Glutamatergic neuron (in vitro differentiated cells): ENCODE measurements around the gene RPL41. TPM values are rescaled to one million over a fixed set of nuclear protein-coding genes. Genes with fewer than 3 reads are reported as not detected.

Experiments
- DNase-seq: peaks from one replicate; pipeline ENCODE4 v3.0.0; 2022
- H3K27ac Mint-ChIP-seq: one replicate; pipeline ENCODE4 v1.8.0; 2020; ENCODE audit warnings: mild to moderate bottlenecking, mixed read lengths, inconsistent platforms; ENCODE audit not compliant: unreplicated experiment
- H3K27me3 Mint-ChIP-seq: one replicate; pipeline ENCODE4 v1.8.0; 2020; ENCODE audit warnings: mild to moderate bottlenecking, moderate library complexity, mixed read lengths, inconsistent platforms; ENCODE audit not compliant: unreplicated experiment
- H3K36me3 Mint-ChIP-seq: one replicate; pipeline ENCODE4 v1.8.0; 2020; ENCODE audit warnings: mild to moderate bottlenecking, mixed read lengths, inconsistent platforms; ENCODE audit not compliant: unreplicated experiment
- H3K4me1 Mint-ChIP-seq: one replicate; pipeline ENCODE4 v1.8.0; 2020; ENCODE audit warnings: mild to moderate bottlenecking, low read depth, mixed read lengths, inconsistent platforms; ENCODE audit not compliant: unreplicated experiment
- H3K4me3 Mint-ChIP-seq: one replicate; pipeline ENCODE4 v1.8.0; 2020; ENCODE audit warnings: mild to moderate bottlenecking, mixed read lengths, inconsistent platforms; ENCODE audit not compliant: unreplicated experiment
- H3K9me3 Mint-ChIP-seq: one replicate; pipeline ENCODE4 v1.8.0; 2020; ENCODE audit warnings: mild to moderate bottlenecking, moderate library complexity, mixed read lengths, inconsistent platforms; ENCODE audit not compliant: unreplicated experiment
- CTCF ChIP-seq: fragments of 200-600 bp; sonication (generic); IDR thresholded peaks from one replicate; pipeline ENCODE4 v1.5.0; 2021; ENCODE audit not compliant: partially characterized antibody, unreplicated experiment
- total RNA-seq: library from RNA; stranded (reverse); fragmentation: NEBNext Ultra II Directional; extraction: Animal tissue kit (Norgen Biotek cat#: 25700); gene quantifications from one replicate; pipeline ENCODE4 v1.2.1, GENCODE V29; 2021; ENCODE audit not compliant: unreplicated experiment

Gene RPL41
- total RNA-seq, 1 donor from 2014 or later, result 1,433 TPM

- no peak for DNase-seq
- peaks cover 17% of the 10 kb centered on the region for H3K27me3 Mint-ChIP-seq
- peaks cover 5% of the 10 kb centered on the region for H3K9me3 Mint-ChIP-seq
- peaks cover 12% of the 10 kb centered on the region for H3K4me1 Mint-ChIP-seq
- TF ChIP-seq CTCF, result no peak
- peak overlapping the region; percentile 89 for H3K4me3 Mint-ChIP-seq
- peak overlapping the region; percentile 93 for H3K27ac Mint-ChIP-seq
- H3K36me3 Mint-ChIP-seq, result no peaks in the 10 kb centered on the region
Observed at GRCh38 chr12:56152756-56153677, 36.6 kb downstream of the RPL41 start.

GRCh38 chr12:56153678-56154065 lies 37.2 kb downstream of the RPL41 start:
- Mint-ChIP-seq H3K27me3 (peaks cover 22% of the 10 kb centered on the region), H3K4me3 (peak overlapping the region; percentile 89), H3K4me1 (peaks cover 12% of the 10 kb centered on the region), H3K36me3 (no peaks in the 10 kb centered on the region), H3K9me3 (peaks cover 10% of the 10 kb centered on the region), H3K27ac (peak overlapping the region; percentile 52)
- DNase-seq, result no peak
- no peak for TF ChIP-seq CTCF

GRCh38 chr12:56154246-56154771 lies 37.9 kb downstream of the RPL41 start:
- peak overlapping the region; percentile 18 for H3K27ac Mint-ChIP-seq

GRCh38 chr12:56154818-56155217 lies 38.4 kb downstream of the RPL41 start:
- peaks cover 13% of the 10 kb centered on the region for H3K4me1 Mint-ChIP-seq
- H3K9me3 Mint-ChIP-seq, result peaks cover 18% of the 10 kb centered on the region
- H3K27me3 Mint-ChIP-seq, result peaks cover 27% of the 10 kb centered on the region
- H3K36me3 Mint-ChIP-seq, result no peaks in the 10 kb centered on the region
- peak overlapping the region; percentile 58 for H3K4me3 Mint-ChIP-seq
- no peak for TF ChIP-seq CTCF
- no peak overlapping the region for H3K27ac Mint-ChIP-seq
- DNase-seq, result no peak

More at GRCh38 chr12:56154246-56154771, 37.9 kb downstream of the RPL41 start:
- no peaks in the 10 kb centered on the region for H3K36me3 Mint-ChIP-seq
- H3K4me3 Mint-ChIP-seq, result no peak overlapping the region
- peaks cover 17% of the 10 kb centered on the region for H3K9me3 Mint-ChIP-seq
- no peak for TF ChIP-seq CTCF
- peaks cover 12% of the 10 kb centered on the region for H3K4me1 Mint-ChIP-seq
- peaks cover 27% of the 10 kb centered on the region for H3K27me3 Mint-ChIP-seq
- DNase-seq, result no peak
